Keratinocyte (primary cell): ENCODE measurements around the gene FHAD1.

Experiments
- CTCF ChIP-seq, 3 experiments: IDR thresholded peaks in 1 of 3; conservative IDR thresholded peaks in 1 of 3; optimal IDR thresholded peaks in 1 of 3; 2 replicates in 2 of 3; 3 replicates in 1 of 3; pipeline versions ENCODE3 to v1.5.1; 2011; ENCODE audit warnings: low read length in 3 of 3, mild to moderate bottlenecking in 3 of 3, moderate library complexity in 2 of 3, control low read depth in 1 of 3, inconsistent platforms in 1 of 3; ENCODE audit not compliant: insufficient read depth in 2 of 3; ENCODE audit errors: extremely low read depth in 1 of 3
- EZH2 ChIP-seq: IDR thresholded peaks from one replicate; pipeline ENCODE4 v1.6.1; 2012; ENCODE audit warnings: inconsistent platforms, mild to moderate bottlenecking, low read length, moderate library complexity

- TF ChIP-seq CTCF (optimal IDR thresholded peaks at IDR 0.05 in 1 of 3, IDR thresholded peaks at IDR 0.05 in 1 of 3, conservative IDR thresholded peaks at IDR 0.05 in 1 of 3; ENCODE audit: extremely low read depth in 1 of 3, insufficient read depth in 2 of 3, low read length in 3 of 3) (no peak), EZH2 (no peak)
Observed at GRCh38 chr1:15310544-15310943, 63.5 kb downstream of the FHAD1 start.
